NCI-H1930 (cell line): ENCODE measurements around the gene GCH1.

Experiments
- DNase-seq, 2 experiments: peaks; one replicate each; lab custom pipeline; 2025; lab: John Stamatoyannopoulos, UW

The GCH1 gene

DNA sequence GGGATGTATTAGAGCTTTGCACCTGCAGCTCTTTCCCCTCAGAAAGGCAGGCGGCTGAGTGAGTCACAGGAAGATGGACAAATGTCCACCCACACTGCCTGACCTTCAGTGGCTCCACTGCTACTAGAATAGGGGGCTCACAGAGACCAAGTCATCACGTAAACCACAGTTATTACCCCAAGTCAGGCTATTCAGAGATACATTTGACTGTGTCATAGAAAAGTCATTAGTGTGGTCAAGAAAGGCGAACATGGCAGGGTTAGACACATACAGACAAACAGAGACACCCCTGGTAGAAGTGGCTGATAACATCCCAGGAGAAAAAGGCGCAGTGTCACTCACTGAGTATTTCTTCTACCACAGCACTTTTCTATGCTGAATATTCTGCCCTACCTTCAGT is 36.0 kb downstream of the GCH1 start:
- no peak for DNase-seq

DNA sequence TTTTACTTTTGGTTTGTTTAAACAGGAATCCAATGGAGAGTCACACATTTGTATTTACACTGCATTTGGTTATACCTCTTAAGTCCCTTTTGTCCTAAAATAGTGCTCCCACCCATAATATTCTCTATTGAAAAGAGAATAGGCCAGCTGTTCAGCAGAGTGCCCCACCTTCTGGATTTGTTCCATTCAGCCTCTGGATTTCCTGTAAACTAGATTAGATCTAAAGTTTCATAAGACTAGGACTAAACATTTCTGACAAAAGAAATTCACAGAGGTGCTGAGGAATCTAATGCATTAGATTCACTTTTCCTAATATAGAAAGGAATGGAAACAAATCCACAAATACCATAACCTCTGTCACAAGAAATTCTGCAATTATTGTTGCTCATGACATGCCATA is 38.1 kb downstream of the GCH1 start:
- no peak for DNase-seq

DNA sequence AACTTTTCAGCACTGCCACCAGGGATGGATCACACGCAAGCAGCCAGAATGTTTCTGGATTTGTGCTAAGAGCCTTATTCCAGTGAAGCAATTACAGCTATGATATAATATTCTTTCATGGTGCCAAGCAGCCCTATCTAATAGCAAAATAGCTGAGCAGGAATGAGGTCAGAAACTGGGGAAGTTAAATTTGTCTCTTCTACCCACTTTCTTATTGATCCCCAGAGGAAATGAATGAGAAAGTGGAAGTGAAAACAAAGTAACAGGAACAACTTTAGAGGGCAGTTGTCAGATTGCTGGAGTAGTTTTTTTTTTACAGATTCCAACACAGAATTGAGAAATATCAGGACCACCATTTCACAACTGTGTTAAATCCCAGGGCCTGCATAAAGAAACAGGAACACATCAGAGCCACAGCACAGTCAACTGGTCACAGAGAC is 44.8 kb downstream of the GCH1 start:
- DNase-seq, result no peak

DNA sequence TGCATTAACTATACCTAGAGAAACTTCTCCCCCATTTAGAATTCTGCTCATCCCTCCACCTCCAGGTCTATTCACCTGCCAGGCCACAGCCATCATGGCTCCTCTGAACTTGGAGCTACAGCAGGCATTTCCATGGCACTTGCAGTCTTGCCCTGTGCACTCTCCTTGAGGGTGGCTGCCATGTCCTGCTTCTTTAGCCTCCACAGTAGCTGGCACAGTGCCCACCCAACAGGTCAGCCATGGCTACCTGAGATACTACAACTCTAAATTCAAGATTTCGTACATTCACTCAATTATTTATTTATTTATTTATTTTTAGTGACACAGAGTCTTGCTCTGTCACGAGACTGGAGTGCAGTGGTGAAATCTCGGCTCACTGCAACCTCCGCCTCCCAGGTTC is 46.5 kb downstream of the GCH1 start:
- no peak for DNase-seq

DNA sequence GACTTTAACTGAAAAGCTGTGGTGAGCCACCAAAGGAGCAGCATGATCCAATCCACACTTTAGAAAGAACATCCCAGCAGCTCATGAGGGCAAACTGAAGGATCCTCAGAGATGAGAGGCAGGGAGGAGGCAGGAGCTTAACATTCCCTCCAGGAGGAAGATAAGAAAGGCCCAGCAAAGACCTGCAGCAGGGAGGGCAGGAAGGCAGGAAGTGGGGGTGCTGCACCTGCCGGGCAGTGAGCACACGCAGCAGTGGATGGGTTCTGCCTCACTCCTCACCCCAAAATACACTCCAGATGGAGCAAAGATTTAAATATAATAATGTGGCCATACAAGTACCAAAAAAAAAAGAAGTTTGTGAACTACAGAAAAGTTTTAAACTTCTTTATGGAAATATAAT is 48.4 kb downstream of the GCH1 start:
- DNase-seq, result no peak

DNA sequence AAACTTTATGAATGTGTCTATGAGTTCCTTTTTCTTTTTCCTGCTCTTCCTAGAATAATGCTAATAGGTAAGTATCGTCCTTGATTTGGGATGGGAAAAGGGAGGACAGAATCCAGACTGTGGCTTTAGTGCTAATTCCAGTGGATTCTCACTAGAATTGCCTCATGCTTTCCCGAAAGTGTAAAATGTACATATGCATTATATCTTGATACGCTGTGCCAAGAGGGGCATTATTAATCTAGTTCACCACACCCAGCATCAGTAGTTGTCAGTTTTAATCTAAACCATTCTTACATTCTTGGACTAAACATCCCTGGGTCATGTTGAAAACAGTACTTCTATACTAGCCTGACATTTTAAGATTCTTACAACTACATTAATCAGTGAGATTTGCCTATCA is 49.3 kb downstream of the GCH1 start:
- no peak for DNase-seq

DNA sequence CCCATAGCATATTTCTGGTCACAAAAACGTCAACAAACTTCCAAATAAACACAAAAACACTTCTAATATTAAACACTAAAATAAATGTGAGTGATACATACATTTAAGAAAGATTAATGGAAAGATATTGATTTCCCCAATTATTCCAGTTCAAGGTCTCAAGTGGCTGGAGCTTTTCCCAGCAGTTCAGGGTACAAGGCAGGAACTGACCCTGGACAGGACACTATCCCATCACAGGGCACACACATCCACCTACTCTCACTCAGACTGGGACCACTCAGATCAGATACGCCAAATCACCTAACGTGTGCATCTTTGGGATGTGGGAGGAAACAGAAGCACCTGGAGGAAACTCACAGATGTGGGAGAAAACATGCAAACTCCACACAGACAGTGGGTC is 50.4 kb downstream of the GCH1 start:
- no peak for DNase-seq

DNA sequence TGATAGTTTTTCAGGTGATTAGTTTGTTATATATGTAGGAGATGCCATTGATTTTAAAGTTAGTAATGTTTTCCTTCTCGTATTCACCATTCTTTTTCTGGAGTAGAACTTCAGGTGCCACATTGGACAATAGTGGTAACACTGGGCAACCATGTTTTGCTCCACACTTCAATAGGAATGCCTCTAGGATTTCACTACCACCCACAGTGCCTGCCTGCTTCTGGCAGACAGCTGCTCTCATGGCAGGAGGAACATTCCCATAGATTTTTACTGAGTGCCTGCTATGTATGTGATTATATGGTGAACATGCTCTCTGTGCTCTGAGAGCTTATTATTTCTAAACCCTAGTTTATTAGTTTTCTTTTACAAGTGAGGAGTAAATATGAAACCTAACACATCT is 53.7 kb downstream of the GCH1 start:
- DNase-seq, result no peak

DNA sequence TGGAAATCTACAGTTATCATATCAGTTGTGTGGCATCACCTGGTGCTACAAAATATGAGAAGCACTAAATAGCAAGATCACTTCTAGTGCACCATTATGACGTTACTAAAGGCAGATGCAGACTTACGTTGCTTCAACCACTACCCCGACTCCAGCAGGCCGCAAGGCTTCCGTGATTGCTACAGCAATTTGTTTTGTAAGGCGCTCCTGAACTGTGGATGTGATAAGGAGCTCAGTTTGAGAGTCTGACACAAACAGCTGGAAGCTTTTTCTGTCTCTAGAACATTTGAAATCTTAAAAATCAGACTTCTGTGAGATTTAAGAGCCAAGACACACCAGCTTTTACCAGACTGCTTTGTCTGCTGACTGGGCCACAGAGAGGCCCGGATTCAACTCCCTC is 57.0 kb downstream of the GCH1 start:
- no peak for DNase-seq

DNA sequence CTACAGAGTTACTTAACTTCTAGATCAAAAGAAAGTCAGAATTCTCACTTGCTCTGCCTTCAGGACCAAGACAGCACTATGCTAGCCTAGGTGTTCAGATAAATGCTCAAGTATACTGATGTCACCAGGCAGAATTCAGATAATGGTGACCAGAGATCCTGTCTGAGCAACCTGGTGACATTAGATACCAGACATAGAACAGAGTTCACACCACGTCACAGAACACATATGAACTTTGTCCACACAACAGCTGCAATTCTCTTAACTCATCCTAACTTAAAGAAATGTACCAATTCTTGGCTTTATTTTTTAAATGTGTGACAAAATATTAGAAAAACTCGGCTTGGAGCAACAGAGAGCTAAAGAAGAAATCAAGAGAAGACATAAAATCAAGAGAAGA is 58.1 kb downstream of the GCH1 start:
- DNase-seq, result no peak

DNA sequence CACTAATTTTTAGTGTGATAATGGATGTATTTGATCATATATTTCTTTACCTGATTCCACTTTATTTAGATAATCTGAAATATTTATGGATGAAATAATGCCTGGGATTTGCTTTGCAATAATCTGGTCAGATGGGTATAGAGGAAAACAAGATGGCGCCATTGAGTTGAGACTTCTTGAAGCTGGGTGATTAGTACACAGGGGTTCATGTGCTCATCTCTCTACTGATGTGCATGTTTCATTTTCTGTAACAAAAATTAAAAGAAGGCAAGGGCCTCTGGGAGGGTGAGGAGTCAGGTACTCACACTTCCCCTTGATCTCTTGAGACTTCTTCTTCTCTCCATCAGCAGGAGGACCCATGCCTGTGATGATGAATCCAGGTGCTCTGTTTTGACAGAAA is 61.8 kb downstream of the GCH1 start:
- DNase-seq, result no peak

DNA sequence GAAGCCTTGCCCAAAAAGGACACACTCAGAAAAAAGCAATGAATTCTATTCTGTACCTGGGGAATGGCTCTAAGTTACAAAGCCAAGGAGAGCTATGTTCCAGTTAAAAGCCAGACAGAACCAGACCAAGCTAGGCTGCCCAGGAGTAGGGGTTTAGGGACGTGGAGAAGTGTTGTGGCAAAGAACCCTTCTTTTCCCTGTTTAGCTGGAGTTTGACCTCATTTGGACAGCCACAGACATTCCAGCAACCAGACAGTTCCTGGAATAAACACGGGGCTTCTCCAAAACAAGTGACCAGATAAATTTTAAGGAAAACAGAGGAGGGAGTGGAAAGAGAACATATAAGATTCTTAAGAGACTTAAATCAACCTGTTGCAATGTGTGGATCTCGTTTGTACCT is 62.3 kb downstream of the GCH1 start:
- DNase-seq, result no peak

DNA sequence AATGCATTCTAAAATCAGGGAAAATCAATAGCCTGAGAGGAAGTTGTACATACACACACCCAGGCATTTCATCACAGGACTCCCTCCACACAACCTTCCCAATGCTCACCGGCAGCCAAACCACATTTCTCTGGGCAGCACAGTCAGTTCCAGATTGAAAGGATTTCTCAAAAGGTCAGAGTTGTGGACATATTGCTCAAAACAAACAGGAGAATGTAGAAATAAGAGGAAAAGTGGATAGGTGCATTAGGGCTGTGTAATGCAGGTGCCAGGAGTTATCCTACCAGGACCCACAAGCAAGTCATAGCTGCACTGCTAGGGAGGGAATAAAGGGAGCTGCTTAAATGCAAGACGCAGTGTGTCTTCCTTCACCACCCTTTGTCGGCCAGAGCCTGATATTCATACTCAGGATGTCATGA is 62.9 kb downstream of the GCH1 start:
- no peak for DNase-seq

DNA sequence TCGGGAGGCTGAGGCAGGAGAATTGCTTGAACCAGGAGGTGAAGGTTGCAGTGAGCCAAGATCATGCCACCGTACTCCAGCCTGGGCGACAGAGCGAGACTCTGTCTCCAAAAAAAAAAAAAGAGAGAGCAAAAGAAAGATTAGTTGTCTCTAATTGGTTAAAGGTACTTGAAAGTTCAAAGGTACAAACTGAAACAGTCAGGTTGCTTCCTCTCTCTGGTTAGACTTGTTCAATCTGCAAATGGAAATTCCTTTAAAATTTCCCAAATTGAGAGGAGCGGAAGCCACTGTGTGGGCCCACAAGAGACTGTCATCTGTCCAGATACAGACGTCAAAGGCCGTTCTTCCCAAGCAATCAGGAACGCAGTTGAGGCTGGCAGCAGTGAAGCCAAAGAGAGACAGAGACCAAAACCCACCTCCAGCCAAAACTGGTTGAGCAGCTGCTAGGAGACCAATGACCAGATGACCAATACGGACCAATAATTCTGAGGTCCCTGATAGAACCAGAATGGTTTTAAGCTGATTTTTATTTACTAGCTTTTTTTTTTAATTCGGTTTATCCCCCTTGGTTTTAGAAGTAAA is 63.6 kb downstream of the GCH1 start:
- DNase-seq, result no peak

DNA sequence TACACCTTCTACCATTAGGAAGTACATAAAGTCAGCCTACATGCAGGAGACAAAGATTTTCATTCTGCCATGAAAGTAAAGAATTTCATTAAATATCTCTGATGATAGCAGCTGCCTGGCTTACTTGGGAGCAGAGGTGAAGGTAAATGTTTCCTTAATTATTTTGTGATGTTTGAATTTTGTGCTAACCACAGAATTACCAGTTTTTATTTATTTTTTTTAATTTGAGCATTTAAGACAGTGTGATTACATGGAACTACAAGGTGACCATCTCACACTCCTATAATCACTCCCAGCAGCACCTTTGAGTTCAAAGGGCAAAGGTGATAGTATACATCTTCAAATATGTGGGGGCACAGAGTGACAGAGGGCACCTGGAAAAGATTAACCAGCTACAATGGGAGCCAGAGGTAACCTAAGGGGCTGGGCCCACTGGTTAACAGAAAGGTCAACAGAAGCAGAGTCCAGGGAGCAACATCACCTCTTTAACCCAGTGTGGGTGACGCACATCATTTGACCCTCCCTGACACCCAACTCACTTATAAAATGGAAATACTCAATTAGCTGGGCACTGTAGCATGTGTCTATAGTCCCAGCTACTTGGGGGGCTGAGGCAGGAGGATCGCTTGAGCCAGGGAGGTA is 65.0 kb downstream of the GCH1 start:
- no peak for DNase-seq

DNA sequence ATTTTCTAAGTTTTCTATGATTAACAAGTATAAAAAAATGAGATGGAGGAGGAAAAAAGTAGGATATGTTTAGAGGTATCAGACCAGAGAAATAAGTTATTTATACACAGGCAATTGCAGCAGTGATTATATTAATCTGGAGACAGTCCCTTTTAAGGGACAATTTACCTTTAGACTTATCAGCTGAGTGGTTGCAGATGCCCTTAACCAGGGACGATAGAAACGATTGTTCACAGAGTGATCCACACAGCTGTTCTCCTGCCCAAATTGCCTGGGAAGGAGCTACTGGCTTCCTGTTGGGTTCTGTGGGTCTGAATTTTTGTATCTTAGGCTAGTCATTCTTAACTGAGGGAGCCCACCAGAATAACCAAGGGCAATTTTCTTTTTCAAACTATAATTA is 66.4 kb downstream of the GCH1 start:
- DNase-seq, result no peak

DNA sequence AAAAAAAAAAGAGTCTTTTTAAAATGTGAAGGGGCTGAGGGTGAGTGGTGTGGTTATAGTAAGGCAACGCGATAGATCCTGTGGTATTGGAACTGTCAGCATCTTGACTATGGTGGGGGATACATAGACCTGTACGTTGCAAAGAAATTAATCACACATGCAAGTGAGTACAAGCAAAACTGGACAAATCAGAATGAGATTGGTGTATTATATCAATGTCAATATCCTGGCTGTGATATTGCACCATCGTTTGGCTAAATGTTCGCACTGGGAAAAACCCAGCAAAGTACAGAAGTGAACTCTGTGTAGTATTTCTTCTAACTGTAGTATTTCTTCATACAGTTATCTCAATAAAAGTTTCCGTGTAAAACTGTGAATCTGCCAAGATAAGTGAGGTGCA is 67.9 kb downstream of the GCH1 start:
- DNase-seq, result no peak

DNA sequence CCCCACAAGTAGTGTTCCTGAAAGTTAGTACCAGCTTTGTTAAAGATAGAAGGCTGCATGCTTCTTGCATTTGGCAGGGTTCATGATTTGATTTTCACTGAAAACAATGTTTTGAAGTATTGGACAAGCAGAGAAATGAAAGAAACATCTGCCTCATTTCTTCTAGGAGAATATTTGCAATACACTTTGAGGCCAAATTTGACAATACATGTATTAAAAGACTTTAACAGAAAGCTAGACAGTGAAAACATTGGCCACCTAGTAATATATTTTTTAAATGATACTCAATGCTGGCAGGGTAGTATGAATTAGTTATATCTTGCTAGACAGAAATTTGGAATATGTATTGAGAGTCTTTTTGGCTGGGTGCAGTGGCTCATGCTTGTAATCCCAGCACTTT is 68.5 kb downstream of the GCH1 start:
- DNase-seq, result no peak

DNA sequence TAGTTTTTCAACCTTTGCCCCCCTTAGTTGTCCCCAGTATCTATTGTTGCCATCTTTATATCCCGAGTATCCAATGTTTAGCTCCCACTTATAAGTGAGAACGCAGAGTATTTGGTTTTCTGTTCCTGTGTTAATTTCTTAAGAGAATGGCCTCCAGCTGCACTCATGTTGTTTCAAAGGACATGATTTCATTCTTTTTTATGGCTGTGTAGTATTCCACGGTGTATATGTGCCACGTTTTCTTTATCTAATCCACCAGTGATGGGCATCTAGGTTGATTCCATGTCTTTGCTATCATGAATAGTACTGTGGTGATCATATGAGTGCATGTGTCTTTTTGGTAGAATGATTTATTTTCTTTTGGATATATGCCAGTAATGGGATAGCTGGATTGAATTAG is 72.0 kb downstream of the GCH1 start:
- no peak for DNase-seq

DNA sequence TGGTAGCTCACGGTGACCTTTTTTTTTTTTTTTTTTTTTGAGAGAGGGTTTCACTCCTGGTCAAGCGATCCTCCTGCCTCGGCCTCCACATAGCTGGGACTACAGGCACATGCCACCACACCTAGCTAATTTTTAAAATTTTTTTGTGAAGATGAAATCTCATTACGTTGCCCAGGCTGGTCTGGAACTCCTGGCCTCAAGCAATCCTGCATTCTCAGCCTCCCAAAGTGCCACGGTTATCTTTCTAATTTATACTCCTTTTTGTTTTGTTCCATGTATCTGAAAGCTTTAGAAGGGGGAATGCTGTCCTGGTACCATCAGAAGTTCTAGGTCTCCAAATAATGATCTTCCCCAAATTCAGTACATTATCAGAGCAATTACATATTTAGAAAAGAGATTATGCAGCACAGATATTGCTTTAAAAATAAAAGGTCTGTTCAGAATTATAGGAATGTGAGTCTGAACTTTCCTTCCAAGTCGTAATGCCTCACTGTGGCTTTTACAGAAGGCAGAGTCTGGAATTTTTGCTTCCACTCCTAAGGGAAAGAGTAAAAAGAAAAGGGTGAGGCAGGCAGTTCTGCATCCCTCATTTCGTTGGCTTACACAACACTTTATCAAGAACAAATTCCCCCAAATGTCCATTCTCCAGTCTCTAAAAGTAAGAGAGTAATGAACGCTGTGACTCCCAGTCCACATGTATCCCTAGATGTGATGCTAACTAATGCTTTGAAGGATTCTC is 73.0 kb downstream of the GCH1 start:
- no peak for DNase-seq

DNA sequence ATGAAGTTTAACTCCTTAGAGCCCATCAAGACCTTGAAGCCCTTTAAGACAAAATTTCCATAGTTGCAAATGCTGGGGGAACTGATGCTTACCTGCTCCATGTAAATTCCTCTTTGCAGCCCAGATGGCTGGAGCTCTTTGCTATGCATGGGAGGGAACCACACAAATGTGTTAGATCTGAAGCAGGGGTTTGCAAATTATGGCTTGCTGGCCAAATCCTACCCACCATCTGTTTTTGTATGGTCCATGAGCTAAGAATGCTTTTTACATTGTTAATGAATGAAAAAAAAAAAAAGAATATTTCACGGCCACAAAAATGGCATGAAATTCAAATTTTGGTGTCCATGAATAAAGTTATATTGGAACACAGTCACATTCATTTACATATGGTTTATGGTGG is 74.6 kb downstream of the GCH1 start:
- DNase-seq, result no peak

DNA sequence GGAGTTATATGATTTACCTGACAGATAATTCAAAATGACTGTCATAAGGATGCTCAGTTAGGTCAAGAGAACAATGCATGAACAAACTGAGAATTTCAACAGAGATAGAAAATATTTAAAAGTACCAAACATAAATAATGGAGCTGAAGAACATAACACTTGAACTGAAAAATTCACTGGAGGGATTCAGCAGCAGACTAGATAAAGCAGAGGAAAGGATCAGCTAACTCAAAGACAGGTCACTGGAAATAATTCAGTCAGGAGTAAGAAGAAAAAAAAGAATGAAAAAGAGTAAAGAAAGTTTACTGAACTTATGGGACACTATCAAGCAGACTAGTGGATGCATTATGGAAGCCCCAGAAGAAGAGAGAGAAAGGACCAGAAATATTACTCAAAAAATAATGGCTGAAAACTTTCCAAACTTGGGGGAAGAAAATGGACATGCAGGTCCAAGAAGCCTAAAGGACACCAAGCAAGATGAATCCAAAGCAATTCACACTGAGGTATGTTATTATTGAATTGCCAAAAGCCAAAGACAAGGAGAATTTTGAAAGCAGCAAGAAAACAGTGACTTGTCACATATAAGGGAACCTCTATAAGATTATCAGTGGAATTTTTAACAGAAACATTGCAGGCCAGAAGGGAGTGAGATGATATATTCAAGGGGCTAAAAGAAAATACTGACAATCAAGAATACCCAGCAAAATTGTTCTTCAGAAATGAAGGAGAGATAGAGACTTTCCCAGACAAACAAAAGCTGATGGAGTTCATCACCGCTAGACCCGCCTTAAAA is 78.7 kb downstream of the GCH1 start:
- DNase-seq, result no peak

DNA sequence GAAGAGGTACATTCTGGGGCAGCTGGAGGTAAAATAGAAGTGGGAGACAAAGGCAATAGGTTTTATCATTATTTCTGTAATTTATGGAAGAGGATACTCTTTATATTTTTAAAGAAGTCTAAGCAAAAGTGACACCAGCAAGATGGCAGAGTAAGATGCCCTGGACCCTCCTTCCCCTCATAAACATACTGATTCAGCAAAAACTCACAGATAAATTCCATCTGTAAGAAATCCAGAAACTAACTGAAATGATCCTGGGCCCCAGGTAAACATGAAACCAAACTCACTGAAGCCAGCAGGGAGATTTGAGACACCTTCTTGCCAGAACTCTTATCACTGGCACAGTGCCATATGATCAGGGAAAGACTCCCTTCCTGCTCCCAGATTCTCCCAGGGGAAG is 79.9 kb downstream of the GCH1 start:
- no peak for DNase-seq
